Ectodermal cell (in vitro differentiated cells): ENCODE data around the gene OMP.

ENCODE experiments used
- H3K27ac ChIP-seq: 2 replicates; pipeline ENCODE4 v1.7.0; 2013; ENCODE audit warnings: mild to moderate bottlenecking, low read depth, low read length; ENCODE audit not compliant: insufficient read depth, poor library complexity, severe bottlenecking
- H3K27me3 ChIP-seq: 2 replicates; pipeline ENCODE4 v1.7.0; 2013; ENCODE audit warnings: mild to moderate bottlenecking, low read length; ENCODE audit not compliant: insufficient read depth, control insufficient read depth, poor library complexity, severe bottlenecking
- H3K36me3 ChIP-seq: one replicate; pipeline ENCODE4 v1.7.0; 2013; ENCODE audit warnings: low read length; ENCODE audit not compliant: control insufficient read depth, insufficient read depth
- H3K4me1 ChIP-seq: one replicate; pipeline ENCODE4 v1.7.0; 2013; ENCODE audit warnings: low read length; ENCODE audit not compliant: control insufficient read depth, insufficient read depth
- H3K4me3 ChIP-seq: 2 replicates; pipeline ENCODE4 v1.7.0; 2013; ENCODE audit warnings: low read depth, low read length, control low read depth; ENCODE audit not compliant: insufficient read depth
- H3K9me3 ChIP-seq: 2 replicates; pipeline ENCODE4 v1.7.0; 2013; ENCODE audit warnings: mild to moderate bottlenecking, low read length, moderate library complexity; ENCODE audit not compliant: control insufficient read depth
- WGBS, 2 experiments: methylation state at CpG; one replicate each; pipeline ENCODE4 v1.1.7; 2013; ENCODE audit warnings: missing lambda C conversion rate in 2 of 2; 5-methylcytosine and 5-hydroxymethylcytosine counted together

OMP gene

DNA sequence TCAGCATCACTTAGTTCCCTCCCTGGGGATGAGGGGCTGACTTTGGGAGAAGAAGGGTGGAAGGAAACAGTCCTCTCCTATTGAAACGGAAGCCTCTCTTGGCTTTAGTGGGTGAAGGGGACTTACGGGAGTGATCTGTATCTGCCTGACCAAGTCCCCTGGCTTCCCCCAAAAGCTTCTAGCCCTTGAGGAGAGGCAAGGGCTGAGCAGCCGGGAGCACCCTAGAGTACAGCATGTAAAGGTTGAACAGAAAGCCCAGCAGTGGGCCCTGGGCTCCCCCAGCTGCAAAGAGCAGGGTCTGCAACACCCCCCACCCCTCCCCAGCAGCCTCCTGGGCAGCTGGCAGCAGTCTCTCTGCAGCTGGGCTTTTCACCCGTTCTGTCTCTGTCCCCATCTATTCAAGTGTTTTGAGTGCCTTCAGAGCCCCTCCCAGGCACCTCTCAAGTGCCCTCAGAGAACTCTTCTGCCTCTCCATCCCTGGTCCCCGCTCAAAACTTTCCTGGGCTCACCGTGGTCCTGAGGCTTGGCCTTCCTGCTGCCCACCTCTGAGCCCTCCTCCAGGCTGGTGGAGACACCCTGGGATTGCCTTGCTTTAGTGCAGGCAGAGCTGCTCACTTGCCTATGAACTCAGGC lies 33.2 kb upstream of the OMP start:
- Histone ChIP-seq H3K36me3 (no peaks in the 10 kb centered on the region), H3K4me3 (no peak overlapping the region), H3K9me3 (no peaks in the 10 kb centered on the region), H3K4me1 (no peaks in the 10 kb centered on the region), H3K27me3 (peaks cover 9% of the 10 kb centered on the region), H3K27ac (no peak overlapping the region)
- 78 to 80% methylated on average over 6 of the region's 6 CpGs for WGBS, 2 experiments

- Histone ChIP-seq H3K4me1 (no peaks in the 10 kb centered on the region), H3K27me3 (peaks cover 9% of the 10 kb centered on the region), H3K4me3 (no peak overlapping the region), H3K27ac (no peak overlapping the region), H3K9me3 (no peaks in the 10 kb centered on the region), H3K36me3 (no peaks in the 10 kb centered on the region)
- 91 to 93% methylated on average over 8 of the region's 8 CpGs for WGBS, 2 experiments
Observed at GRCh38 chr11:77069969-77070582, 32.6 kb upstream of the OMP start.

DNA sequence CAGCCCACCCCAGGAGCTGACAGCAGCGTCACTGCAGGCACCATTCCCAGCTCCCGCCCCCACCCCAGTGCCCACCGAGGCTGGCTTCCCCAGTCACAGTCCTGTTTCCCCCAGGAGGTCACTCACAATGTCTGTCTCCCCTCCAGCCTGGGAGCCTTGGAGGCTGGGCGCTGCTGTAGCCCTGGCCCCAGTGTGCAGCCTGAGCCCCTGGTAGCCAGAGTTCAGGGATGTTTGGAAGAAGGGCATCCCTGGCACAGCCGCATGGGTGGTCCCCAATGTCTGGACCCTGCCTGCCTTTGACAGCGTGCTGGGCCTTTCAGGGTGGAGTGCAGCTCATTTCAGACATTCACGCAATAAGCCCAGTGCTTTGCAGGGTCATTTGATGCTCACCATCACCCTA lies 31.6 kb upstream of the OMP start:
- Histone ChIP-seq H3K4me1 (no peaks in the 10 kb centered on the region), H3K27me3 (no peaks in the 10 kb centered on the region), H3K27ac (no peak overlapping the region), H3K4me3 (no peak overlapping the region), H3K36me3 (no peaks in the 10 kb centered on the region), H3K9me3 (no peaks in the 10 kb centered on the region)
- WGBS, 2 experiments: 80 to 83% methylated on average over 7 of the region's 7 CpGs

- Histone ChIP-seq H3K4me1 (no peaks in the 10 kb centered on the region), H3K4me3 (no peak overlapping the region), H3K27ac (no peak overlapping the region), H3K27me3 (no peaks in the 10 kb centered on the region), H3K9me3 (no peaks in the 10 kb centered on the region), H3K36me3 (no peaks in the 10 kb centered on the region)
- 91 to 93% methylated on average over 15 of the region's 15 CpGs for WGBS, 2 experiments
Observed at GRCh38 chr11:77071671-77072605, 30.7 kb upstream of the OMP start.

DNA sequence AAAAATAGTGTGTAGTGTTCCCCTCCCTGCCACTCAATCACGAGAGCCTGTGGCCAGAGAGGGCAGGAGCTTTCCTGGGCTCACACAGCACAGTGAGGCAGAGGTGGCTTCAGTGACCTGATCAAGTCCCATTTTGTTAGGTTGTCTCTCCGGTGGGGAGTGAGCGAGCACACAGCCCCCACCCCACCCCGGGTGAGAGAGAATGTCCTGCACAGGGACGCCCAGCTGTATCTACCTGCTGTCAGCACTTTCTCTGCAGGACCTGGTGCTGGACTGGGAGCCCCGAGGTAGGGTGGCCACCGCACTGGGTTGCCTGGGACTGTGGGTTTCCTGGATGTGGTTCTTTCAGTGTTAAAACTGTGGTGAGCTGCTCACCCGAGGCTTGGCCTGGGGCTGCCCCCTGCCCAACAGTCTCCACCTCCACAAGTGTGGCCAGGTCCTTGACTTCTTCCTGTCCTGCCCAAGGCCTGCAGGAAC lies 29.8 kb upstream of the OMP start:
- Histone ChIP-seq H3K27ac (no peak overlapping the region), H3K9me3 (no peaks in the 10 kb centered on the region), H3K27me3 (no peaks in the 10 kb centered on the region), H3K36me3 (no peaks in the 10 kb centered on the region), H3K4me3 (no peak overlapping the region), H3K4me1 (no peaks in the 10 kb centered on the region)
- WGBS, 2 experiments: 91% methylated on average over 8 of the region's 8 CpGs

- Histone ChIP-seq H3K27ac (no peak overlapping the region), H3K4me3 (no peak overlapping the region), H3K27me3 (no peaks in the 10 kb centered on the region), H3K4me1 (no peaks in the 10 kb centered on the region), H3K9me3 (no peaks in the 10 kb centered on the region), H3K36me3 (no peaks in the 10 kb centered on the region)
- 85 to 86% methylated on average over 11 of the region's 11 CpGs for WGBS, 2 experiments
Observed at GRCh38 chr11:77073328-77074001, 29.2 kb upstream of the OMP start.

DNA sequence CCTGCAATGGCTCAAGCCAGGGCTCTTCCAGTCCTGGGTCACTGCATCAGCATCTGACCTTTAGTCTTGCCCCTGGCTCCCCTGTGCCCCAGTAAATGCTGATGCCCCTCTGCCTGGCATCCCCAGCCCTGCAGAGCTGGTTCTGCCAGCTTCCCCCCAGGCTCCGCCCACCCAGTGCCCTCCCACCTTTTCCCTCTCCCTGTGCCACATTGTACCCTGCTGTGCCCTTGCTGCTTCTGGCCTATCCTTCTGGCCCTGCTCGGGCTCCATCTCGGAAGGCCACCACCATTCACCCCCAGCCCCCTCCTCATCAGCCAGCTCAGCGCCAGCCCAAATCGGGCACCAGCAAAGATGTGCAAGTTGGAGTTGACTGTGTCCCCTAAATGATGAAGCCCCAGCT lies 28.4 kb upstream of the OMP start:
- Histone ChIP-seq H3K4me1 (no peaks in the 10 kb centered on the region), H3K4me3 (no peak overlapping the region), H3K27ac (no peak overlapping the region), H3K27me3 (no peaks in the 10 kb centered on the region), H3K9me3 (no peaks in the 10 kb centered on the region), H3K36me3 (no peaks in the 10 kb centered on the region)
- 85 to 88% methylated on average over 5 of the region's 5 CpGs for WGBS, 2 experiments

GRCh38 chr11:77074626-77075221 lies 27.9 kb upstream of the OMP start:
- Histone ChIP-seq H3K36me3 (no peaks in the 10 kb centered on the region), H3K4me3 (no peak overlapping the region), H3K9me3 (no peaks in the 10 kb centered on the region), H3K27me3 (no peaks in the 10 kb centered on the region), H3K4me1 (no peaks in the 10 kb centered on the region), H3K27ac (no peak overlapping the region)
- WGBS, 2 experiments: 94 to 95% methylated on average over 13 of the region's 15 CpGs

DNA sequence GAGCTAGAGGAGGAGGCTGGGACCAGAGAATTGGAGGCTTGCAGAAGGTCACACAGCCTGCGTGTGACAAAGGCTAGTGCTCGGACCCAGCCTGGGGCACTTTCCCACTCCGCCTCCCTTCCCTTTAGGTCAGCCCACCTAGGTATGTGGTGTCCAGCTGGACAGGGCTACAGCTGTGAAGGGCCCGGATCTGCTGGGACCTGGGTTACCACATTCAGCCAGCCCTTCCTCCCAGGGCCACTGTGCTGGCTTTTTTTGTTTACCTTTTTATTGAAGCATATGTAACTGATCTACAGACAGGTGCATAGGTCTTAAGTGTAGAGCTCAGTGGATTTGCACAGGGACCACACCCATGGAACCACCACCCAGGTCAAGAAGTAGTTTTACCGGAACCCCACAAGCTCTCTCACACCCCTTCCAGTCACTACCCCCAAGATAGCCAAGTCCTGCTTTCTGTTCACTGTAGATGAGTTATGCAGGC lies 27.2 kb upstream of the OMP start:
- Histone ChIP-seq H3K27ac (no peak overlapping the region), H3K4me1 (no peaks in the 10 kb centered on the region), H3K4me3 (no peak overlapping the region), H3K27me3 (no peaks in the 10 kb centered on the region), H3K9me3 (no peaks in the 10 kb centered on the region), H3K36me3 (no peaks in the 10 kb centered on the region)
- WGBS, 2 experiments: 93 to 94% methylated on average over 5 of the region's 5 CpGs
